Activated T-cell treated with anti-CD3 and anti-CD28 coated beads, Interleukin-2, amount 50 U/mL, for 4 hours (primary cell): ENCODE results near the gene TALDO1. TPM values are rescaled to one million over a fixed set of nuclear protein-coding genes. Genes with fewer than 3 reads are reported as not detected.

ENCODE experiments used
- ATAC-seq, 2 donors: fragments of 200-7000 bp; cut with Tn5 transposase; one replicate each; pipeline ENCODE4 v1.10.0; 2021
- DNase-seq: peaks from one replicate; pipeline ENCODE4 v3.0.0-alpha.2; 2020
- H3K27me3 Mint-ChIP-seq: one replicate; pipeline ENCODE4 v1.8.0; 2021; ENCODE audit warnings: low read depth, mixed read lengths
- H3K36me3 Mint-ChIP-seq: one replicate; pipeline ENCODE4 v1.8.0; 2022; ENCODE audit warnings: mixed read lengths; ENCODE audit not compliant: insufficient read depth
- H3K4me1 Mint-ChIP-seq: one replicate; pipeline ENCODE4 v1.8.0; 2021; ENCODE audit warnings: low read depth, mixed read lengths
- H3K4me3 Mint-ChIP-seq: one replicate; pipeline ENCODE4 v1.8.0; 2021; ENCODE audit warnings: mild to moderate bottlenecking, moderate library complexity, mixed read lengths
- H3K9me3 Mint-ChIP-seq: one replicate; pipeline ENCODE4 v1.8.0; 2021; ENCODE audit warnings: mixed read lengths
- total RNA-seq, 3 donors: library from RNA; stranded (reverse); gene quantifications; one replicate each; pipeline ENCODE4 v1.2.1, GENCODE V29; 2021

Gene TALDO1
- 100 to 1,000 TPM; 281 to 316 (median 313) TPM for total RNA-seq

- Mint-ChIP-seq H3K4me1 (peaks cover 14% of the 10 kb centered on the region), H3K36me3 (no peaks in the 10 kb centered on the region), H3K4me3 (peak within 1 kb of the TSS; percentile 81), H3K9me3 (no peaks in the 10 kb centered on the region), H3K27me3 (no peaks in the 10 kb centered on the region)
- DNase-seq (peak; percentile 69), ATAC-seq (peak; percentile 94)
Observed at GRCh38 chr11:747158-748006, at the start of gene TALDO1. TALDO1 (plus strand) TSS chr11:747464; CDS start chr11:747482, 18 bp downstream.

- Mint-ChIP-seq H3K4me1 (peaks cover 31% of the 10 kb centered on the region), H3K4me3 (no peak overlapping the region)
- DNase-seq: no peak
Observed at GRCh38 chr11:697811-698311, 49.4 kb upstream of the TALDO1 start.

DNA sequence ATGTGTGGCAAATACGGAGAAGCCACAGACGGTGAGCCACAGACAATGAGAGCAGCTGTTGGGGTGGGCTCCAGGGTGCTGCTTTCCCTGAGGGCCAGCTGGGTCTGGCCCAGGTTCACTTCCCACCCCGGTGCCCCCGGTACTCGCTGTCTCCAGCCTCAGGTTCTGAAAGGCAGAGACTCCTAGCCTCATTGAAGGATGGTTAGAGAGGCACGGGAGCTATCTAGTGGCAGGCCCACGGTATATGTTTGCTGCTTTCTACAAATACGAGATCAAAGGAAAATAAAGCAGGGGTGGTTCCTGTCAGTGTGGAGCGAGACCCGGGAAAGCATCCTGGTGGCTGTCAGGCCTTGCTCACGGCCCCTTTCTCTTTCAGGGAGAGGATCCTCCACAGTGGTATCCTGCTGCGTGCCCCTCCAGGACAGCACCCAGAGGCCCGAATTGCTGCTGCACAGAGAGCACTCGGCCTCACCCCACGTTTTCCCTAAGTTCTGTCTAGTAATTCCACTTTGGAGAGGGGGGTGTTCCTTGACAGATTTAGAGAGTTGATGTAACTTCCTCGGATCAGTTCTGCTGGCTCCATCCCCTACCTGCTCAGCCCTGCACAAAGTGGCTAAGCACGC is 48.7 kb upstream of the TALDO1 start:
- DNase-seq (no peak), ATAC-seq (no peak)
- no peak overlapping the region for H3K4me3 Mint-ChIP-seq
- no peaks in the 10 kb centered on the region for H3K9me3 Mint-ChIP-seq
- H3K36me3 Mint-ChIP-seq: peaks cover 3% of the 10 kb centered on the region
- H3K27me3 Mint-ChIP-seq: no peaks in the 10 kb centered on the region
- peaks cover 23% of the 10 kb centered on the region for H3K4me1 Mint-ChIP-seq

More at GRCh38 chr11:697811-698311, 49.4 kb upstream of the TALDO1 start:
- Mint-ChIP-seq H3K36me3 (peaks cover 3% of the 10 kb centered on the region), H3K9me3 (no peaks in the 10 kb centered on the region), H3K27me3 (no peaks in the 10 kb centered on the region)
- no peak for ATAC-seq

- no peak for ATAC-seq
- H3K9me3 Mint-ChIP-seq: no peaks in the 10 kb centered on the region
- no peak overlapping the region for H3K4me3 Mint-ChIP-seq
- H3K4me1 Mint-ChIP-seq: peaks cover 22% of the 10 kb centered on the region
- DNase-seq: no peak
- peaks cover 3% of the 10 kb centered on the region for H3K36me3 Mint-ChIP-seq
- no peaks in the 10 kb centered on the region for H3K27me3 Mint-ChIP-seq
Observed at GRCh38 chr11:699116-699508, 48.2 kb upstream of the TALDO1 start.

GRCh38 chr11:699753-700152 is 47.5 kb upstream of the TALDO1 start:
- Mint-ChIP-seq H3K4me3 (no peak overlapping the region), H3K4me1 (peaks cover 22% of the 10 kb centered on the region), H3K27me3 (no peaks in the 10 kb centered on the region), H3K9me3 (no peaks in the 10 kb centered on the region), H3K36me3 (peaks cover 3% of the 10 kb centered on the region)
- ATAC-seq: no peak
- DNase-seq: no peak

DNA sequence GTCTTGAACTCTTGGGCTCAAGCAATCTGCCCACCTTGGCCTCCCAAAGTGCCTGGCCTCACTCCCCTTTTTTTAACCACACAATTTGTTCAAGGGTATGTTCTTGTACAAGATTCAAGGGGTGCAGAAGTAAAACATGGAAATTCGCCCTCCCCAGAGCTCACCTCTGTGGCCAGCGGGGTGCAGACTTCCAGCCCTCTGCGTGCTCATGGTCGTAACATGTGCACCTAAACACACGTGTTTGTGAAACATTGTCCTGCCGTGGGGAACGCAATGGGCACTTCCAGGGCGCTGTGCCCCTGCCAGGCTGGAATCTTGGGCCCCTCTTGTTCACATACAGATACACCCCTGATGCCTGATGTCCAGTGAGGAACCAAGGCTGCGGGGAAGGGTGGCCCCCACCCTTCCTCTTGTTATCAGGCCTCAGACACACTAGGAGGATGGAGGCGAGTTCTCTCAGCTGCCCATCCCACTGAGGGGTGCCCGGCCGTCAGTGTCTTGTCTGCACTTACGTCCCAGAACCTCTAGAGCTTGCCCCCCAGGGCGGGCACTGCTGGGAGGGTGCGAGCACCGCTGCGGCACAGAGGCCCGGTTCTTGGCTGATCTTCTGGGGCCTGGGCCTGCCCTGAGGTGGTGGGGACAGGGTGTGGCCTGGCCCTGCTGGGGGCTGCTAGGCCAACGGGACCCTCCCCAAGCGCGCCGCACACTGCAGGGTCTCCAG is 45.4 kb upstream of the TALDO1 start:
- H3K27me3 Mint-ChIP-seq: peaks cover 2% of the 10 kb centered on the region
- no peaks in the 10 kb centered on the region for H3K9me3 Mint-ChIP-seq
- peaks cover 3% of the 10 kb centered on the region for H3K36me3 Mint-ChIP-seq
- ATAC-seq (no peak), DNase-seq (no peak)
- peaks cover 14% of the 10 kb centered on the region for H3K4me1 Mint-ChIP-seq
- no peak overlapping the region for H3K4me3 Mint-ChIP-seq

DNA sequence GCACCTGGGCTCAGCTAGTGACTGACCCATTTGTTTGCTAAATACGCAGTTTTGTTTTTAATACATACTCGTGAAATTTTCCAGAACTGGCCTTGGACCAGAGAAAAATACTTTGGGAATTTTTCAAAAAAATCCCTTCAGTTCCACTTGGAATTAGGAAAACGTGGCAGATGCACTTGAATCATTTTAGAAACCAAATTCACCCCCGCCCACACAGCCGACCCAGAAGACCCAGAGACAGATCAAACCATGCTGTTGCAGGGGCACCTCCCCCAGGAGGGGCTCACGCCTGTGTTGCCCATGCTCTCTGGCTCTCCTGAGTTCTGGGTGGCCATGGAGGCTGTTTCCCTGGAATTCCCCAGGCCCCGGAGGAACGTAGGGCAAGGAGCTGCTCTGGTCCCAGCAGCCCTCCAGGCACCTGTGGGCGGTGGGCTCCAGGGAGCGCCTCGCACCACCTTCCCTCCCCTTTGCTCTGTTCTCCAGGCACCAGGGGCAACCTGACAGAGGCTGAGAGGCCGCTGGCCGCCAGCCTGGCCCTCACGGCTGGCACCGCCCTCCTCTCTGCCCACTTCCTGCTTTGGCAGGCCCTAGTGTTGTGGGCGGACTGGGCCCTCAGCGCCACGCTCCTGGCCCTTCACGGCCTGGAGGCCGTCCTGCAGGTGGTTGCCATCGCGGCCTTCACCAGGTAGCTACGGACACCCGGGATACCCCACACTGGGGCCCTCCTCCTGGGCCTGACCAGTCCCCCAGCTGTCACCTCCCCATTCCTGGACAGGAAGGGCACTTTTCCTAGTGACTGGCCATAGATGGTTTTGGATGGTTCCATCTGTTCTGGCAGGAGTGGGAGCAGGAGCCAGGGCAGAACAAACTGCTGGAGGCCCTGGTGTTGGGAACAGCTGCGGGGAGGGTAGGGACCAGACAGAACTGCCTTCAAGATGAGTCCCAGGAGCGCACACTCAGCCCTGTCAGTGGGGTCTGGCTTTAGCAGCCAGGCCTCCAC is 44.5 kb upstream of the TALDO1 start:
- H3K4me3 Mint-ChIP-seq: no peak overlapping the region
- no peak for DNase-seq
- peaks cover 3% of the 10 kb centered on the region for H3K36me3 Mint-ChIP-seq
- H3K27me3 Mint-ChIP-seq: peaks cover 10% of the 10 kb centered on the region
- peaks cover 6% of the 10 kb centered on the region for H3K4me1 Mint-ChIP-seq
- ATAC-seq: no peak
- H3K9me3 Mint-ChIP-seq: no peaks in the 10 kb centered on the region

GRCh38 chr11:703506-703905 is 43.8 kb upstream of the TALDO1 start:
- Mint-ChIP-seq H3K36me3 (peaks cover 3% of the 10 kb centered on the region), H3K4me3 (no peak overlapping the region), H3K4me1 (no peaks in the 10 kb centered on the region)

DNA sequence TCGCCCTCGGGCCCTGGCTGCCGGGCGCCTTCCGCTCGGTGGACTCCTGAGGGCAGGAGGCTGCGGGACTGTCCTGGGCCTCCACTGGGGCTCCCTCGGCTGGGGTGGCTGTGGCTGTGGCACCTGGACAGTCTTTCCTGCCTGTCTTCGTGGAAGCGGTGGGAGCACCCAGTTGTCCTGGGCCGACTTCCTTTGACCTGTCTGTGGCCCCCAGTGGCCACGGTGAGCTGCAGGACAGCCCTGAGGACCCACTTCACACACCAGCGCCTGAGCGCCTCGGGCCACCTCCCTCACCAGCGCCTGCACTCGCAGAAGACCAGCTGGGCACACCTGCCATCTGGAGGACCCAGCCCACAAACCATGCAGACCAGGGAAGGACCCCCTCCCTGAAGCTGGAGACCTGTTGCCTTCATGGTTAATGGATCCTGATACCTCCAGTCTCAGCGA is 43.0 kb upstream of the TALDO1 start:
- no peaks in the 10 kb centered on the region for H3K4me1 Mint-ChIP-seq
- ATAC-seq (no peak), DNase-seq (no peak)
- peaks cover 3% of the 10 kb centered on the region for H3K36me3 Mint-ChIP-seq
- no peaks in the 10 kb centered on the region for H3K9me3 Mint-ChIP-seq
- no peak overlapping the region for H3K4me3 Mint-ChIP-seq
- peaks cover 15% of the 10 kb centered on the region for H3K27me3 Mint-ChIP-seq

More at GRCh38 chr11:703506-703905, 43.8 kb upstream of the TALDO1 start:
- Mint-ChIP-seq H3K27me3 (peaks cover 15% of the 10 kb centered on the region), H3K9me3 (no peaks in the 10 kb centered on the region)
- no peak for ATAC-seq
- no peak for DNase-seq

- ATAC-seq (no peak), DNase-seq (no peak)
- H3K4me1 Mint-ChIP-seq: no peaks in the 10 kb centered on the region
- H3K36me3 Mint-ChIP-seq: peaks cover 3% of the 10 kb centered on the region
- peaks cover 15% of the 10 kb centered on the region for H3K27me3 Mint-ChIP-seq
- no peaks in the 10 kb centered on the region for H3K9me3 Mint-ChIP-seq
- H3K4me3 Mint-ChIP-seq: no peak overlapping the region
Observed at GRCh38 chr11:704781-705645, 42.3 kb upstream of the TALDO1 start.

GRCh38 chr11:705646-706438 is 41.4 kb upstream of the TALDO1 start, which contains the start of gene EPS8L2:
EPS8L2 (plus strand) TSS chr11:706231; CDS start chr11:709408, 3,177 bp downstream.
- Mint-ChIP-seq H3K9me3 (no peaks in the 10 kb centered on the region), H3K4me3 (no peak within 1 kb of the TSS), H3K27me3 (peaks cover 19% of the 10 kb centered on the region), H3K36me3 (no peaks in the 10 kb centered on the region), H3K4me1 (no peaks in the 10 kb centered on the region)
- ATAC-seq (peak; percentile 54 to 56), DNase-seq (no peak)

DNA sequence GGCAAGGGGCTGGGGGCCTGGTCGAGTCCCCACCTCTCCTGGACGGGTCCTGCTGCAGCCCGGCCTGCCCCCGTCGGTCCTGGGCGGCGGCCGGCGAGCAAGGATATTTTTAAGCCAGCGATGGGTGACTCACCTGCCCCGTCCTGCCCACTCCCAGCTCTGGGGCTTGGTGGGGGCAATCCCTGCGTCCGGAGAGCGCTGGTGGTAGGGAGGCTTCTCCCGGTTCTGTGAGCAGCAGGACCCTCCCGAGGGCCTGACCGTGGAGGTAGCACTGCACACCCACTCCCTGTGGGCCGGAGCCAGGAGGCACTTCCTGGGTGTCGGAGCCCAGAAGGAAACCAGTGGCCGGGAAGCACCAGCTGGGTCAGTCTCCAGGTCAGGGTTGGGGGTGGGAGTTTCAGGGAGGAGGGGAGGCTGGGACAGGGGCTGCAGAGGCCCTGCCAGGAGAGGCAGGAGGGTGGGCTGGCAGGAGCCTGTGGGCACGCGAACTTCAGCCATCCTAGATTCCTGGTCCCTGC is 40.8 kb upstream of the TALDO1 start:
- no peak overlapping the region for H3K4me3 Mint-ChIP-seq
- H3K36me3 Mint-ChIP-seq: no peaks in the 10 kb centered on the region
- ATAC-seq (no peak), DNase-seq (no peak)
- peaks cover 1% of the 10 kb centered on the region for H3K4me1 Mint-ChIP-seq
- H3K9me3 Mint-ChIP-seq: no peaks in the 10 kb centered on the region
- peaks cover 22% of the 10 kb centered on the region for H3K27me3 Mint-ChIP-seq
